GM13976 (cell line): ENCODE measurements around the gene TNS1.

Experiments used
- DNase-seq: peaks from one replicate; pipeline ENCODE4 v3.0.0; 2012; ENCODE audit warnings: low spot score
- CTCF ChIP-seq: IDR thresholded peaks from 2 replicates; pipeline ENCODE4 v1.5.1; 2012; ENCODE audit warnings: borderline replicate concordance, mild to moderate bottlenecking; ENCODE audit not compliant: insufficient read depth; ENCODE audit errors: extremely low read depth, missing control alignments, control extremely low read depth
- in situ Hi-C: fragments of 300-500 bp; cut with MboI; formaldehyde crosslinking; loops from one replicate; pipeline ENCODE4 v1.12.0; 2022; ENCODE audit warnings: low sequenced_read_pairs, mixed read lengths, inconsistent platforms; ENCODE audit not compliant: unreplicated experiment

The TNS1 gene

DNA sequence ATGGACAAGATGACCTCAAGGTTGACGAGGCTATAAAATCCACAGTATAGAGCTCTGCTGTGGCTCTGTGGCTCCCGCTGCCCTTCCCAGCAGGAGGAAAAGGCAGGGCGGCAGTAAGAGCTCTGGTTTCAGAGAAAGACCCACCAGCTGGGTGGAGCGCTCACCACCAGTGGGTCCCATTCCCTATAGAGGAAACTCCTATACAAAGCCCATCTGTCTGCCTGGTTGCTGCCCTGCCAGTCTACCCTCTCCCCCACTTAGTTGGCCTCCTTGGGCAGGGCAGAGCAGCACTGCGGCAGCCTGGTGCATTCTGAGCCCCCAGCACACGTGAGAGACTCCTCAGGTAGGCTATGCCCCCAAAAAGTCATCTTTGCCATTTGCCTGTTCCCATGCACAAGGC lies 26.5 kb downstream of the TNS1 start:
- no peak for DNase-seq
- no peak for TF ChIP-seq CTCF
- in situ Hi-C loops, result no loop called here

GRCh38 chr2:217975626-217976025 lies 27.2 kb downstream of the TNS1 start:
- TF ChIP-seq CTCF, result no peak
- DNase-seq, result no peak
- in situ Hi-C loops, result no loop called here

- DNase-seq, result no peak
- TF ChIP-seq CTCF, result no peak
- in situ Hi-C loops, result no loop called here
These were observed 28.3 kb downstream of the TNS1 start for GRCh38 chr2:217974389-217975005.

DNA sequence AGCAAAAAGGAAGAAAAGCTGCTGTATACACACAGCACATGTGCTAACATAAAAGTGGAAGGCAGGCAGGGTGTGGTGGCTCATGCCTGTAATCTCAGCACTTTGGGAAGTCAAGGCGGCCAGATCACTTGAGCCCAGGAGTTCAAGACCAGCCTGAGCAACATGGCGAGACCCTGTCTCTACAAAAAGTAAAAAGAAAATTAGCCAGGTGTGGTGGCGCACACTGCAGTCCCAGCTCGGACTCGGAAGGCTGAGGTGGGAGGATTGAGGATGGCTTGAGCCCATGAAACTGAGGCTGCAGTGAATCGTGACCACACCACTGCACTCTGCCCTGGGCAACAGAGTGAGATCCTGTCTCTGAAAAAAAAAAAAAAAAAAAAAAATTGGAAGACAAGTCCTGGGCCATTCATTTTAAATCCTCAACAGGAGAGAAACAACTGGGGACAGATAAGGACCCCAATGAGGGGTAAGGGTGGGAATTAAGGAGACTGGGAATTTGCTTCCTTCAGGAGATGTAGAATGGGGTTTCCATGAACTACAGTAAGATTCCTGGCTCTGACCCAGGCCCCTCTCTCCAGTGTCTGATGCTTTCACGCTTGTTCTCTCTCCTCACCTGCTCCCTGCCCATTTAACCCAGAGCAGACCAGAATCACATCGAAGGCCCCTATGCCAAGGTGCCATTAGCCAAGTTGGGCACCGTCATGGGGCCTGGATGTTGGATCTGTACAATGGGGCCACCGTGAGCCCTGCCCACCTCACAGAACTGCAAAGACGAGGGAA lies 29.6 kb downstream of the TNS1 start:
- TF ChIP-seq CTCF, result no peak
- in situ Hi-C loops, result no loop called here
- no peak for DNase-seq

DNA sequence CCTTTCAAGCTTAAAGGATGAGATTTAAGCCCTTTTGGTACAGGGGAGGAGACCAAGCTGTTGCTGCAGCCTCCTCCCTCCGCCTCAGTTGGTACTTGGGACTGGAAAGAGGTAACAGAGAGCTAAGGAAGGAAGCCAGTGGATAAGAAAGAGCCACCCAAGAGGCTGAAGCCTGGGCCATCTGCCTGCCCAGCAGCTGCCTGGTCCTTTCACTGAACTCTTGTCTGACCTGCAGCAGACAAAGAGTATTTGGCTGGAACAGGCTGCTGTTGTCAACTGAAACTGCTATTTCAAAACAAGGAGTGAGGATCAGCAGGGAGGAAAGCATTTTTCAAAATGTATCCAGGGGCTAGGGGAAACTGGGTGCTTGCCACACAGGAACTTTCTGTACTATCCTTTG lies 30.3 kb downstream of the TNS1 start:
- in situ Hi-C loops, result no loop called here
- no peak for DNase-seq
- TF ChIP-seq CTCF, result no peak

- no peak for TF ChIP-seq CTCF
- DNase-seq, result no peak
- in situ Hi-C loops, result no loop called here
These were observed 30.8 kb downstream of the TNS1 start for GRCh38 chr2:217972037-217972436.

DNA sequence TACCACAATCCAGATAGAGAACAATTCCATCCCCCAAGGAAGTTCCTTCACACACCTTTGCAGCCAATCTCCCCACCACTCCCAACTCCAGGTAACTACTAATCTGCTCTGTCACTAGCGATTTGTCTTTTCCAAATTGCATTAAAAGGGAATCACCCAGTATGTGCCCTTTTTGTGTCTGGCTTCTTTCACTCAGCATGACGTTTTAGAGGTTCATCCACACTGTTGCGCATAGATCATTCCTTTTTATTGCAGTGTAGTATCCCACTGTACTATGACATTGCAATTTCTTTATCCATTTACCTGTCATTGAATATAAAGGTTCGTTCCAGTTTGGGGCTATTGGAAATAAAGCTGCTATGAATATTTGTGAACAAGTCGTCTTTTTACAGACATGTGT lies 31.6 kb downstream of the TNS1 start:
- TF ChIP-seq CTCF, result no peak
- no peak for DNase-seq
- in situ Hi-C loops, result no loop called here
